NB4 (cell line): ENCODE data around the gene FN1.
A peak's percentile ranks its signal among the peaks of the same experiment; 100 is the strongest.

ENCODE experiments used
- DNase-seq: peaks from one replicate; pipeline ENCODE4 v3.0.0; 2010; ENCODE audit warnings: low read depth
- H3K4me3 ChIP-seq: one replicate; pipeline ENCODE4 v1.5.1; 2011; ENCODE audit warnings: mild to moderate bottlenecking, low read depth, low read length, moderate library complexity
- MAX ChIP-seq: IDR thresholded peaks from 2 replicates; pipeline ENCODE4 v1.6.1; 2011; ENCODE audit warnings: low read depth, low read length
- MYC ChIP-seq: IDR thresholded peaks from 2 replicates; pipeline ENCODE4 v1.6.1; 2011; ENCODE audit warnings: low read depth, low read length
- POLR2A ChIP-seq: IDR thresholded peaks from 2 replicates; pipeline ENCODE4 v1.6.1; 2011; ENCODE audit warnings: mild to moderate bottlenecking; ENCODE audit not compliant: insufficient read length; ENCODE audit errors: extremely low read depth
- TF ChIP-seq, protein P1 (sequence below): IDR thresholded peaks from one replicate; pipeline ENCODE4 v1.5.1; 2012; ENCODE audit warnings: low read depth, low read length

The FN1 gene

GRCh38 chr2:215435870-215436704 is at the start of gene FN1:
Gene FN1 (minus strand): TSS chr2:215436068. CDS start chr2:215435802, 266 bp downstream.
- DNase-seq = peak; percentile 79
- peak within 1 kb of the TSS; percentile 43 for H3K4me3 ChIP-seq
- no peak for TF ChIP-seq MAX
- TF ChIP-seq POLR2A = no peak
- TF ChIP-seq, protein P1, sequence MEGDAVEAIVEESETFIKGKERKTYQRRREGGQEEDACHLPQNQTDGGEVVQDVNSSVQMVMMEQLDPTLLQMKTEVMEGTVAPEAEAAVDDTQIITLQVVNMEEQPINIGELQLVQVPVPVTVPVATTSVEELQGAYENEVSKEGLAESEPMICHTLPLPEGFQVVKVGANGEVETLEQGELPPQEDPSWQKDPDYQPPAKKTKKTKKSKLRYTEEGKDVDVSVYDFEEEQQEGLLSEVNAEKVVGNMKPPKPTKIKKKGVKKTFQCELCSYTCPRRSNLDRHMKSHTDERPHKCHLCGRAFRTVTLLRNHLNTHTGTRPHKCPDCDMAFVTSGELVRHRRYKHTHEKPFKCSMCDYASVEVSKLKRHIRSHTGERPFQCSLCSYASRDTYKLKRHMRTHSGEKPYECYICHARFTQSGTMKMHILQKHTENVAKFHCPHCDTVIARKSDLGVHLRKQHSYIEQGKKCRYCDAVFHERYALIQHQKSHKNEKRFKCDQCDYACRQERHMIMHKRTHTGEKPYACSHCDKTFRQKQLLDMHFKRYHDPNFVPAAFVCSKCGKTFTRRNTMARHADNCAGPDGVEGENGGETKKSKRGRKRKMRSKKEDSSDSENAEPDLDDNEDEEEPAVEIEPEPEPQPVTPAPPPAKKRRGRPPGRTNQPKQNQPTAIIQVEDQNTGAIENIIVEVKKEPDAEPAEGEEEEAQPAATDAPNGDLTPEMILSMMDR = no peak
- no peak for TF ChIP-seq MYC

DNA sequence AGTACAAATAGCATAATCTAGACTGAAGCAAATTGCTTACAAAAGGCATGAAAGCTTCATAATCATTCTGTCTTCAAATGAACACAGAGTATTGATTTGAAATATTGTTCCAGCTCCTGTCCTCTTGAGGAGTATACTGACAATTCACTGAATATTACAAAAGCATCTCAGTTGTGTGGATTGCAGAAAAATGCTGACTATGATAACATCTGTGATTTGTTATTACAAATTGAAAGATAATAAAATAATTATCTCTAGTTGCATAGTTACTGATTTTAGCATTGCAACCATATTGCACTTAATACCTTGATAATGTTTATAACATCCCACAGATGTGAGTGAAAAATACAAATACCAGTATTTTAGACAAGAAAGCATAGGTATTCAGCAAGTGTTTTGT is 49.2 kb upstream of the FN1 start:
- TF ChIP-seq, protein P1 = no peak
- TF ChIP-seq POLR2A (no peak), MAX (no peak), MYC (no peak)
- no peak overlapping the region for H3K4me3 ChIP-seq
- DNase-seq = no peak

GRCh38 chr2:215484570-215484969 is 48.7 kb upstream of the FN1 start:
- H3K4me3 ChIP-seq = no peak overlapping the region
- TF ChIP-seq, protein P1 = no peak
- TF ChIP-seq MAX = no peak
- no peak for TF ChIP-seq POLR2A
- no peak for TF ChIP-seq MYC
- no peak for DNase-seq

DNA sequence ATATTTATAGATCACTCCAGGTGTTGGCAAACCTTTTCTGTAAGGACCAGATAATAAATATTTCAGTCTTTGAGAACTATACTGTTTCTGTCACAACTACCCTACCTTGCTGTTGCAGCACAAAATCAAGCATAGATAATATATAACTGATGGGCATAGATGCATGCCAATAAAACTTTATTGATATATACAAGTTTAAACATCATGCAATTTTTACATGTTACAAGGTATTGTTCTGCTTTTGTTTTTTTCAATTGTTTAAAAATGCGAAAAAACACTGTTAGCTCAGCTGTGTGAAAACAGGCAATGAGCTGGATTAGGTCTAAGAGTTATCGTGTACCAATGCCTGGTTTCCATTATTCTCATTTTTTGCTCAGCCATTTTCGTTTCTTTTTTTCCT is 47.6 kb upstream of the FN1 start:
- DNase-seq = no peak
- TF ChIP-seq MAX (no peak), MYC (no peak)
- no peak overlapping the region for H3K4me3 ChIP-seq

DNA sequence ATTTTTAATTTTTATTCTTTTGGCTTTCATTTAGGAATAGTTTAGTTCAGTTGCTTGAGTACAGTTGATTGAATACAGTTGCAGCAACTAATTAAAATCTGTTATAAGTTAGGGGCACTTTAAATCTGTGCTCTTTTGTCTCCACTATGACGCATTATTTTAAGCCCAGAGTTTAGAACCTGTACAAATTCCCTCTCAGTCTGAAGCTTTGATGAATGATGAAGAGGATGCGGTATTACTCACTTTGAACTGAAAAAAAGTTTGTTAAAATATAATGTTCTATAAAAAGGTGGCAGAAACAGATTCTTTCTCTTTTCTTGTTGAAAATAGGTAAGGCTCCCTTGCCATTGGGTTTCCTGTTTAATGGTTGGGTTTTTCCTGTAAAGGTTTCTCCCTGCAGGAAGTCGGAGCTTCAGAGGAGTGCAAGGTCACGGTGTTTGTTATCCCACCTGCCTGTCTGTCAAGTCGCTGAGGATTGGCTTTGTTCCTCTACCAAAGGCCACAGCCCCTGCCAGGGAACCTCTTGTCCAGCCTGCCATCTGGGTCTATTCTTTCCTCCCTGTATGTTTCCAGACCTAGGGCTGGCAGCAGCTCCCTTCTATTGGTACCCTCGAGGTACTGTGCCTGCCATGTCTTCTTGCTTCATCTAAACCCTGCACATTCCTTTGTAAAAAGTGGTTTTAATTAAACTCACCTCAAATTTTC is 43.8 kb upstream of the FN1 start:
- DNase-seq = no peak
- no peak for TF ChIP-seq MAX
- TF ChIP-seq POLR2A = no peak
- TF ChIP-seq, protein P1 = no peak

DNA sequence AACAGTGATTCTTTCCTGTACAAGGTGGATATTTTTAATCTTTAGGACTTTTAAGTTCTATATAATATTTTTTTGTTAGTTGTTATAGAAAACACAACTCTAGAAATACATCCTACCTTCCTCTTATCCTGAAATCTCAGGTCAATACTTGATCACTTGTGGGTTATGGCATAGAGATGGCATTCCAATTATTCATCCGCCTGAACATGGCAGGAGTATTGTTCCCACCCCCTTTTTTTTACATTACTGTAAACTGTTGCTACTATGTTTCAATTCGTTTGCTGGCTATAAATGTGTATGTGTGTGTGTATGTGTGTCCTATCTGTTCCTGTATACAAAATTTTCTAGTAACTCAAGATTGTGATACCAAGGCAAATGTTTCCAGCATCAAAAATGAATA is 43.3 kb upstream of the FN1 start:
- no peak overlapping the region for H3K4me3 ChIP-seq
- DNase-seq = no peak
- TF ChIP-seq MYC (no peak), MAX (no peak)
- TF ChIP-seq, protein P1 = no peak

More for the DNA sequence above, 43.8 kb upstream of the FN1 start:
- H3K4me3 ChIP-seq = no peak overlapping the region
